NCI-H82 treated with DMSO at 0.1 percent for 48 hours (cell line): ENCODE measurements around the gene TRIM44.
A peak's percentile ranks its signal among the peaks of the same experiment; 100 is the strongest.
"Not testable (repeated sequence)": the region's sequence is repeated elsewhere in the genome, so short reads cannot be mapped to it uniquely, and the experiment has no call there.

ENCODE experiments used
- DNase-seq: peaks from one replicate; lab custom pipeline; 2025; ENCODE audit not compliant: unreplicated experiment; lab: John Stamatoyannopoulos, UW

TRIM44 gene

GRCh38 chr11:35812828-35813227 is 150.3 kb downstream of the TRIM44 start:
- no peak for DNase-seq

GRCh38 chr11:35814081-35814695 is 151.6 kb downstream of the TRIM44 start:
- DNase-seq: no peak

GRCh38 chr11:35814720-35815305 is 152.2 kb downstream of the TRIM44 start:
- no peak for DNase-seq

- peak; percentile 17 for DNase-seq
These were observed 153.2 kb downstream of the TRIM44 start for GRCh38 chr11:35815556-35816315.

GRCh38 chr11:35820614-35821013 is 158.0 kb downstream of the TRIM44 start:
- DNase-seq: no peak

- DNase-seq: no peak
These were observed 160.4 kb downstream of the TRIM44 start for GRCh38 chr11:35822815-35823495.

- DNase-seq: no peak
These were observed 161.2 kb downstream of the TRIM44 start for GRCh38 chr11:35823742-35824298.

GRCh38 chr11:35825386-35825785 is 162.8 kb downstream of the TRIM44 start:
- no peak for DNase-seq

- no peak for DNase-seq
These were observed 163.4 kb downstream of the TRIM44 start for GRCh38 chr11:35826006-35826405.

GRCh38 chr11:35826949-35827348 is 164.4 kb downstream of the TRIM44 start:
- no peak for DNase-seq

GRCh38 chr11:35836205-35836604 is 173.6 kb downstream of the TRIM44 start:
- no peak for DNase-seq

- DNase-seq: no peak
These were observed 175.5 kb downstream of the TRIM44 start for GRCh38 chr11:35838071-35838470.

GRCh38 chr11:35838697-35839367 is 176.3 kb downstream of the TRIM44 start:
- DNase-seq: not testable (repeated sequence)

GRCh38 chr11:35839368-35840161 is 177.0 kb downstream of the TRIM44 start:
- DNase-seq: no peak

GRCh38 chr11:35841733-35842132 is 179.2 kb downstream of the TRIM44 start:
- no peak for DNase-seq

- DNase-seq: no peak
These were observed 180.4 kb downstream of the TRIM44 start for GRCh38 chr11:35842958-35843357.

GRCh38 chr11:35844579-35844978 is 182.0 kb downstream of the TRIM44 start:
- no peak for DNase-seq

GRCh38 chr11:35845860-35846259 is 183.3 kb downstream of the TRIM44 start:
- DNase-seq: no peak

- no peak for DNase-seq
These were observed 184.3 kb downstream of the TRIM44 start for GRCh38 chr11:35846874-35847273.

- DNase-seq: no peak
These were observed 184.9 kb downstream of the TRIM44 start for GRCh38 chr11:35847473-35847872.
